ENCODE results near the gene RSPO1. TPM values are rescaled to one million over a fixed set of nuclear protein-coding genes. Genes with fewer than 3 reads are reported as not detected.

The RSPO1 gene
- total and polyA plus RNA-seq, 11 donors: 13.2 TPM; not detected in 10

DNA sequence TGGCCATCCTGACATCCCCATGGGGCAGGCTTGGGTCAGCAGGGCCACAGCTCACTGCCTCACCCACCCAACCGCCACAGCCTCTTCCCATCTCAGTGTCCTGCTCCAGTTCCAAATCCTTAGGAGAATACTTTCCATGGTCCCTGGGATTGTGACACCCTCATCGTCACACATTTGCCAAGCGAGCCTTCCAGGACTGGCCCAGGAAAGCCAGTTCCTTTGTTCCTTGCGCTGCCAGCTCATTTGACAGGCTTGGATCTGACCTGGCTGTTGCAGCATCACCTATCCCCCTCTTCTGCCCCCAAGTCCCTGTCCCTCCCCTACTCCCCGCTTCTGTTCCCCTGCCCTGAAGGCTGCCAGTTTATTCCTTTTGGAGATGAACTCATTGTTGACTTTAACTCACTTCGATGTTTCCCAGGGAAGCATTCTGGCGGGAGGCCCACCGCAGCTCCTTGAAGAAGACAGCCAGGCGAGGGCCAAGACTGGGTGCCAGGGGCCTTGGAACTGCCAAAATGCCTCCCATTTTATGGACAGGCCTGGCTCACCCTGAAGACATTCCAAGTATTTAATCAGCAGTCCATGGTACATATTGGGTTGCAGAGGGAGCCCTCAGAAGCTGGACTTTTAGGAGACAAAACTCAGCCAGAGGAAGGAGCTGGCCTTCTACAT, 28.8 kb downstream of the RSPO1 start:
- WGBS, 4 donors: 80 to 88% (median 87%) methylated on average over 9 of the region's 9 CpGs
- ATAC-seq: no peak
- intact Hi-C loops (cut with DNase I): loop anchor here in 3 of 10 donors (2.0 to 10.0 kb wide), 3 partner anchors 71 to 1229 kb away; no protein-coding TSS in a partner anchor

GRCh38 chr1:37605061-37605650, 29.5 kb downstream of the RSPO1 start:
- Histone ChIP-seq H3K27me3 (peaks cover 0 to 27% (median 3%) of the 10 kb centered on the region in 9 donors), H3K27ac (no peak overlapping the region), H3K4me3 (no peak overlapping the region), H3K36me3 (no peaks in the 10 kb centered on the region), H3K9me3 (no peaks in the 10 kb centered on the region), H3K4me1 (peaks cover 0 to 4% (median 0%) of the 10 kb centered on the region in 12 donors)
- TF ChIP-seq POLR2A (IDR thresholded peaks at IDR 0.05): no peak
- TF ChIP-seq, protein P1, sequence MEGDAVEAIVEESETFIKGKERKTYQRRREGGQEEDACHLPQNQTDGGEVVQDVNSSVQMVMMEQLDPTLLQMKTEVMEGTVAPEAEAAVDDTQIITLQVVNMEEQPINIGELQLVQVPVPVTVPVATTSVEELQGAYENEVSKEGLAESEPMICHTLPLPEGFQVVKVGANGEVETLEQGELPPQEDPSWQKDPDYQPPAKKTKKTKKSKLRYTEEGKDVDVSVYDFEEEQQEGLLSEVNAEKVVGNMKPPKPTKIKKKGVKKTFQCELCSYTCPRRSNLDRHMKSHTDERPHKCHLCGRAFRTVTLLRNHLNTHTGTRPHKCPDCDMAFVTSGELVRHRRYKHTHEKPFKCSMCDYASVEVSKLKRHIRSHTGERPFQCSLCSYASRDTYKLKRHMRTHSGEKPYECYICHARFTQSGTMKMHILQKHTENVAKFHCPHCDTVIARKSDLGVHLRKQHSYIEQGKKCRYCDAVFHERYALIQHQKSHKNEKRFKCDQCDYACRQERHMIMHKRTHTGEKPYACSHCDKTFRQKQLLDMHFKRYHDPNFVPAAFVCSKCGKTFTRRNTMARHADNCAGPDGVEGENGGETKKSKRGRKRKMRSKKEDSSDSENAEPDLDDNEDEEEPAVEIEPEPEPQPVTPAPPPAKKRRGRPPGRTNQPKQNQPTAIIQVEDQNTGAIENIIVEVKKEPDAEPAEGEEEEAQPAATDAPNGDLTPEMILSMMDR (IDR thresholded peaks at IDR 0.05): no peak
- DNase-seq (no peak), ATAC-seq (no peak)
- intact Hi-C loops (cut with DNase I): loop anchor here in 3 of 10 donors (2.0 to 10.0 kb wide), 3 partner anchors 72 to 1230 kb away; no protein-coding TSS in a partner anchor
- WGBS, 4 donors: 56 to 61% (median 59%) methylated on average over 12 of the region's 12 CpGs

More for the DNA sequence above, 28.8 kb downstream of the RSPO1 start:
- Histone ChIP-seq H3K27me3 (peaks cover 0 to 27% (median 3%) of the 10 kb centered on the region in 9 donors), H3K4me3 (no peak overlapping the region), H3K36me3 (no peaks in the 10 kb centered on the region), H3K9me3 (no peaks in the 10 kb centered on the region), H3K4me1 (peaks cover 0 to 4% (median 0%) of the 10 kb centered on the region in 12 donors), H3K27ac (no peak overlapping the region)
- no peak for DNase-seq
- TF ChIP-seq, protein P1 (IDR thresholded peaks at IDR 0.05): no peak
- TF ChIP-seq POLR2A (IDR thresholded peaks at IDR 0.05): no peak

DNA sequence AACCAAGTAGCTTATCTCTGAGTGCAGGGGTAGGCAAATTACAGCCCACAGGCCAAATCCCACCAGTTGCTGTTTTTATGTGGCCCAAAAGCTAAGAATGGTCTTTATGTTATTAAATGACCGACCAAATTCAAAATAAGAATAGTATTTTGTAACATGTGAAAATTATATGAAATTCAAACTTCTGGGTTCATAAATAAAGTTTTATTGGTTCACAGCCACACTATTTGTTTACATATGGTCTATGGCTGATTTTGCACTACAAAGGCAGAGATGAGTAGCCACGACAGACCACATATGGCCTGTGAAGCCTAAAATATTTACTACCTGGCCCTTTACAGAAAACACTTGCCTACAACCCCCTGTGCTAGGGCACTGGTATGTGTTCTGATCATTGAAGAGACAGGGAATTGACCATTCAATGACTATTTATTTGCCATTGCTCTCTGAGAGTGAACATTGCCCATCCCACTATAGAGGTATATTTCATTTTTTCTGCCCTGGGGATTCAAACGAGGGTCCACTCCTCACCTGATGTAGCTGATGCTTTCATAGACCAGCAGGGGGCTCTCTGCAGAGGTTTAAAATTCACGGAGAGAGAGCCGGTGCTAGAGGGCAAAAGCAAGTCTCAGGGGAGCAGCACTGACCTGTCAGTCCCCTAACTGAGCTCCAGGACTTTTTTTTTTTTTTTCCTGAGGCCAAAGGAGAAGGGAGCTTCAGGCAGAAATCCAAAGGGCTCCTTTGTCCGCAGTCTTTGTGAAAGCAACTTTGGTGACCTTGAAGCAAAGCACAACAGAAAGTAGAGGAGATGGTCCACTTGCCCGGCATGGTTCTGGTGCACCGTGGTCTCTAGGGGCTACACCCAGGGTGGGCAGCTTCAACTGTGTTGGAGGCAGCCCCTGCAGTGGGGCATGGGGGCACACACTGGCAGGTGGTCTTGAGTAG, 31.7 kb downstream of the RSPO1 start:
- intact Hi-C loops (cut with DNase I): loop anchor here in 7 of 10 donors (1.0 to 10.0 kb wide), 4 partner anchors 79 to 1232 kb away; no protein-coding TSS in a partner anchor
- H3K4me3 ChIP-seq: no peak overlapping the region
- ATAC-seq (peak in 2 of 4 donors; percentile 42 to 49), DNase-seq (no peak)
- peaks cover 0 to 4% (median 0%) of the 10 kb centered on the region in 12 donors for H3K4me1 ChIP-seq
- H3K27me3 ChIP-seq: peaks cover 0 to 27% (median 3%) of the 10 kb centered on the region in 9 donors
- H3K9me3 ChIP-seq: no peaks in the 10 kb centered on the region
- no peak overlapping the region for H3K27ac ChIP-seq
- no peak for TF ChIP-seq POLR2A (IDR thresholded peaks at IDR 0.05)
- TF ChIP-seq, protein P1 (IDR thresholded peaks at IDR 0.05): peak; percentile 37 to 67 (median 58)
- no peaks in the 10 kb centered on the region for H3K36me3 ChIP-seq
- 30 to 40% (median 38%) methylated on average over 8 of the region's 8 CpGs for WGBS, 4 donors
